Activated CD4-positive, CD25-positive, alpha-beta regulatory T cell treated with anti-CD3 and anti-CD28 coated beads, Interleukin-2, amount 50 U/mL, for 72 hours (primary cell): ENCODE results near the gene AKNAD1.

Source experiments
- DNase-seq: peaks from one replicate; pipeline ENCODE4 v3.0.0; 2021

The AKNAD1 gene

GRCh38 chr1:108779455-108779854, 77.4 kb downstream of the AKNAD1 start:
- no peak for DNase-seq

- DNase-seq: no peak
These were observed 79.1 kb downstream of the AKNAD1 start for GRCh38 chr1:108777839-108778238.

- DNase-seq: no peak
These were observed 89.2 kb downstream of the AKNAD1 start for GRCh38 chr1:108767708-108768107.

GRCh38 chr1:108767115-108767514, 89.8 kb downstream of the AKNAD1 start:
- no peak for DNase-seq
